ENCODE data around the gene ZNF32. TPM values are rescaled to one million over a fixed set of nuclear protein-coding genes. Genes with fewer than 3 reads are reported as not detected.
"Not testable (repeated sequence)": the region's sequence is repeated elsewhere in the genome, so short reads cannot be mapped to it uniquely, and the experiment has no call there.

The ZNF32 gene
- total RNA-seq, 1 experiment from 2014 or later: 70.6 TPM

GRCh38 chr10:43665054-43665453 is 16.4 kb upstream of the ZNF32 start:
- H3K4me3 ChIP-seq: no peak overlapping the region
- no peak for DNase-seq

GRCh38 chr10:43658227-43658626 is 9.5 kb upstream of the ZNF32 start:
- no peaks in the 10 kb centered on the region for H3K9me3 ChIP-seq
- H3K27me3 ChIP-seq: no peaks in the 10 kb centered on the region
- DNase-seq: no peak
- no peaks in the 10 kb centered on the region for H3K36me3 ChIP-seq
- H3K4me3 ChIP-seq: no peak overlapping the region

More at GRCh38 chr10:43665054-43665453, 16.4 kb upstream of the ZNF32 start:
- Histone ChIP-seq H3K27me3 (no peaks in the 10 kb centered on the region), H3K36me3 (no peaks in the 10 kb centered on the region), H3K9me3 (no peaks in the 10 kb centered on the region)

- DNase-seq: no peak
- Histone ChIP-seq H3K4me3 (no peak overlapping the region), H3K9me3 (no peaks in the 10 kb centered on the region), H3K27me3 (no peaks in the 10 kb centered on the region), H3K36me3 (no peaks in the 10 kb centered on the region)
Observed at GRCh38 chr10:43655311-43655710, 6.6 kb upstream of the ZNF32 start.

- Histone ChIP-seq H3K27me3 (no peaks in the 10 kb centered on the region), H3K4me3 (no peak overlapping the region), H3K9me3 (no peaks in the 10 kb centered on the region), H3K36me3 (no peaks in the 10 kb centered on the region)
- DNase-seq: no peak
Observed at GRCh38 chr10:43653746-43654145, 5.1 kb upstream of the ZNF32 start.

GRCh38 chr10:43649185-43649523 is 473 bp upstream of the ZNF32 start:
- Histone ChIP-seq H3K4me3 (peak overlapping the region; percentile 63), H3K9me3 (peaks cover 36% of the 10 kb centered on the region)
- no peak for DNase-seq

GRCh38 chr10:43648095-43648397 is 635 bp downstream of the ZNF32 start:
- Histone ChIP-seq H3K36me3 (peaks cover 47% of the 10 kb centered on the region), H3K4me3 (peak overlapping the region; percentile 63), H3K27me3 (no peaks in the 10 kb centered on the region), H3K9me3 (peaks cover 47% of the 10 kb centered on the region)
- no peak for DNase-seq

More at GRCh38 chr10:43649185-43649523, 473 bp upstream of the ZNF32 start:
- Histone ChIP-seq H3K27me3 (no peaks in the 10 kb centered on the region), H3K36me3 (peaks cover 36% of the 10 kb centered on the region)

- Histone ChIP-seq H3K27me3 (no peaks in the 10 kb centered on the region), H3K4me3 (peak overlapping the region; percentile 63), H3K36me3 (peaks cover 52% of the 10 kb centered on the region), H3K9me3 (peaks cover 52% of the 10 kb centered on the region)
- DNase-seq: no peak
Observed at GRCh38 chr10:43647576-43647975, 1.1 kb downstream of the ZNF32 start.

- no peak for DNase-seq
- H3K9me3 ChIP-seq: peaks cover 59% of the 10 kb centered on the region
Observed at GRCh38 chr10:43645866-43646265, 2.8 kb downstream of the ZNF32 start.

GRCh38 chr10:43644252-43644651 is 4.4 kb downstream of the ZNF32 start:
- Histone ChIP-seq H3K27me3 (no peaks in the 10 kb centered on the region), H3K4me3 (no peak overlapping the region), H3K36me3 (peaks cover 56% of the 10 kb centered on the region), H3K9me3 (peaks cover 59% of the 10 kb centered on the region)
- DNase-seq: no peak

More at GRCh38 chr10:43645866-43646265, 2.8 kb downstream of the ZNF32 start:
- Histone ChIP-seq H3K27me3 (no peaks in the 10 kb centered on the region), H3K4me3 (no peak overlapping the region), H3K36me3 (peaks cover 56% of the 10 kb centered on the region)

GRCh38 chr10:43640603-43641002 is 8.1 kb downstream of the ZNF32 start:
- Histone ChIP-seq H3K9me3 (peaks cover 38% of the 10 kb centered on the region), H3K36me3 (peaks cover 34% of the 10 kb centered on the region), H3K4me3 (no peak overlapping the region), H3K27me3 (no peaks in the 10 kb centered on the region)
- no peak for DNase-seq

- H3K36me3 ChIP-seq, H3K9me3 ChIP-seq, H3K27me3 ChIP-seq, H3K4me3 ChIP-seq, DNase-seq: not testable (repeated sequence)
Observed at GRCh38 chr10:43635816-43636215, 12.9 kb downstream of the ZNF32 start.

- DNase-seq: no peak
- Histone ChIP-seq H3K27me3 (no peaks in the 10 kb centered on the region), H3K36me3 (no peaks in the 10 kb centered on the region), H3K9me3 (0 out of 2 replicates have a peak, but pooled peaks cover 2% of the 10 kb centered on the region), H3K4me3 (no peak overlapping the region)
Observed at GRCh38 chr10:43628956-43629355, 19.7 kb downstream of the ZNF32 start.

GRCh38 chr10:43627942-43628341 is 20.7 kb downstream of the ZNF32 start:
- H3K36me3 ChIP-seq: no peaks in the 10 kb centered on the region
- H3K9me3 ChIP-seq: 0 out of 2 replicates have a peak, but pooled peaks cover 2% of the 10 kb centered on the region
- no peak for DNase-seq
- no peak overlapping the region for H3K4me3 ChIP-seq
- no peaks in the 10 kb centered on the region for H3K27me3 ChIP-seq

- no peak for DNase-seq
- H3K36me3 ChIP-seq: no peaks in the 10 kb centered on the region
Observed at GRCh38 chr10:43623351-43623750, 25.3 kb downstream of the ZNF32 start.

GRCh38 chr10:43622038-43622437 is 26.6 kb downstream of the ZNF32 start:
- Histone ChIP-seq H3K9me3 (peaks cover 14% of the 10 kb centered on the region), H3K4me3 (no peak overlapping the region), H3K36me3 (peaks cover 6% of the 10 kb centered on the region)

More at GRCh38 chr10:43623351-43623750, 25.3 kb downstream of the ZNF32 start:
- H3K9me3 ChIP-seq: peaks cover 8% of the 10 kb centered on the region; the same call in 1 of the 2 replicates
- no peak overlapping the region for H3K4me3 ChIP-seq
- no peaks in the 10 kb centered on the region for H3K27me3 ChIP-seq

GRCh38 chr10:43619368-43619767 is 29.3 kb downstream of the ZNF32 start:
- no peak overlapping the region for H3K4me3 ChIP-seq

More at GRCh38 chr10:43622038-43622437, 26.6 kb downstream of the ZNF32 start:
- no peaks in the 10 kb centered on the region for H3K27me3 ChIP-seq
- DNase-seq: no peak

GRCh38 chr10:43616697-43617370 is 31.8 kb downstream of the ZNF32 start:
- DNase-seq: no peak
- Histone ChIP-seq H3K36me3 (peaks cover 36% of the 10 kb centered on the region), H3K9me3 (peaks cover 34% of the 10 kb centered on the region), H3K27me3 (no peaks in the 10 kb centered on the region), H3K4me3 (no peak overlapping the region)

More at GRCh38 chr10:43619368-43619767, 29.3 kb downstream of the ZNF32 start:
- DNase-seq: no peak
- peaks cover 31% of the 10 kb centered on the region for H3K9me3 ChIP-seq
- peaks cover 30% of the 10 kb centered on the region for H3K36me3 ChIP-seq
- no peaks in the 10 kb centered on the region for H3K27me3 ChIP-seq

GRCh38 chr10:43610636-43611035 is 38.0 kb downstream of the ZNF32 start:
- no peaks in the 10 kb centered on the region for H3K27me3 ChIP-seq
- H3K9me3 ChIP-seq: peaks cover 15% of the 10 kb centered on the region
- no peak overlapping the region for H3K4me3 ChIP-seq
- DNase-seq: no peak
- peaks cover 22% of the 10 kb centered on the region for H3K36me3 ChIP-seq

Measured in MG63 (cell line).